Astrocyte (in vitro differentiated cells and primary cell): ENCODE measurements around the gene INPP5K. TPM values are rescaled to one million over a fixed set of nuclear protein-coding genes. Genes with fewer than 3 reads are reported as not detected.

ENCODE experiments used
- DNase-seq: peaks from one replicate; pipeline ENCODE4 v3.0.0-alpha.2; 2010; ENCODE audit warnings: low read depth
- FAIRE-seq: peaks from 2 replicates; lab custom pipeline; 2011; peaks lifted over from hg19 to GRCh38; lab: Jason Lieb, UNC
- H2AFZ ChIP-seq: 2 replicates; pipeline ENCODE4 v1.6.0; 2012; ENCODE audit warnings: low read depth, low read length, inconsistent platforms
- H3K27ac ChIP-seq: 2 replicates; pipeline ENCODE4 v1.5.1; 2011; ENCODE audit warnings: low read depth, low read length, inconsistent platforms
- H3K27me3 ChIP-seq: 2 replicates; pipeline ENCODE4 v1.6.0; 2011; ENCODE audit warnings: low read length, inconsistent platforms; ENCODE audit not compliant: insufficient read depth
- H3K36me3 ChIP-seq: 2 replicates; pipeline ENCODE4 v1.5.1; 2011; ENCODE audit warnings: low read length, inconsistent platforms; ENCODE audit not compliant: insufficient read depth
- H3K4me1 ChIP-seq: 2 replicates; pipeline ENCODE4 v1.5.1; 2011; ENCODE audit warnings: low read length, inconsistent platforms; ENCODE audit not compliant: insufficient read depth
- H3K4me2 ChIP-seq: 2 replicates; pipeline ENCODE4 v1.6.0; 2012; ENCODE audit warnings: low read length, inconsistent platforms
- H3K4me3 ChIP-seq: 2 replicates; pipeline ENCODE4 v1.5.1; 2011; ENCODE audit warnings: low read depth, mild to moderate bottlenecking, low read length, inconsistent platforms; ENCODE audit not compliant: insufficient read depth
- H3K79me2 ChIP-seq: 2 replicates; pipeline ENCODE4 v1.6.0; 2012; ENCODE audit warnings: mild to moderate bottlenecking, low read length, inconsistent platforms; ENCODE audit not compliant: insufficient read depth
- H3K9ac ChIP-seq: 2 replicates; pipeline ENCODE4 v1.6.0; 2012; ENCODE audit warnings: mild to moderate bottlenecking, low read length, inconsistent platforms
- H3K9me3 ChIP-seq: 2 replicates; pipeline ENCODE4 v1.5.1; 2012; ENCODE audit warnings: low read depth, mild to moderate bottlenecking, low read length, inconsistent platforms; ENCODE audit not compliant: insufficient read depth
- H4K20me1 ChIP-seq: 2 replicates; pipeline ENCODE4 v1.6.0; 2012; ENCODE audit warnings: low read length, inconsistent platforms; ENCODE audit not compliant: insufficient read depth
- H3K27ac Mint-ChIP-seq: one replicate; pipeline ENCODE4 v1.8.0; 2021; ENCODE audit warnings: mild to moderate bottlenecking, mixed read lengths; ENCODE audit not compliant: unreplicated experiment
- H3K27me3 Mint-ChIP-seq: one replicate; pipeline ENCODE4 v1.8.0; 2021; ENCODE audit warnings: low read depth, mixed read lengths; ENCODE audit not compliant: unreplicated experiment
- H3K36me3 Mint-ChIP-seq: one replicate; pipeline ENCODE4 v1.8.0; 2021; ENCODE audit warnings: low read depth, mixed read lengths; ENCODE audit not compliant: unreplicated experiment
- H3K4me1 Mint-ChIP-seq: one replicate; pipeline ENCODE4 v1.8.0; 2021; ENCODE audit warnings: low read depth, mixed read lengths; ENCODE audit not compliant: unreplicated experiment
- H3K4me3 Mint-ChIP-seq: one replicate; pipeline ENCODE4 v1.8.0; 2021; ENCODE audit warnings: mild to moderate bottlenecking, moderate library complexity, mixed read lengths; ENCODE audit not compliant: unreplicated experiment
- H3K9me3 Mint-ChIP-seq: one replicate; pipeline ENCODE4 v1.8.0; 2021; ENCODE audit warnings: mild to moderate bottlenecking, mixed read lengths; ENCODE audit not compliant: unreplicated experiment
- EZH2 ChIP-seq: IDR thresholded peaks from 2 replicates; pipeline ENCODE4 v1.6.1; 2012; ENCODE audit warnings: mild to moderate bottlenecking, low read length, inconsistent platforms; ENCODE audit not compliant: insufficient read depth
- total RNA-seq: library from RNA; stranded (reverse); gene quantifications from 2 replicates; pipeline ENCODE4 v1.2.1, GENCODE V29; 2021
- TF ChIP-seq, protein P1 (sequence below): IDR thresholded peaks from 2 replicates; pipeline ENCODE4 v1.5.1; 2011; ENCODE audit warnings: low read depth, mild to moderate bottlenecking, inconsistent platforms, low read length, moderate library complexity; ENCODE audit not compliant: insufficient read depth

The INPP5K gene
- total RNA-seq, 1 donor from 2014 or later = 26.7 TPM

DNA sequence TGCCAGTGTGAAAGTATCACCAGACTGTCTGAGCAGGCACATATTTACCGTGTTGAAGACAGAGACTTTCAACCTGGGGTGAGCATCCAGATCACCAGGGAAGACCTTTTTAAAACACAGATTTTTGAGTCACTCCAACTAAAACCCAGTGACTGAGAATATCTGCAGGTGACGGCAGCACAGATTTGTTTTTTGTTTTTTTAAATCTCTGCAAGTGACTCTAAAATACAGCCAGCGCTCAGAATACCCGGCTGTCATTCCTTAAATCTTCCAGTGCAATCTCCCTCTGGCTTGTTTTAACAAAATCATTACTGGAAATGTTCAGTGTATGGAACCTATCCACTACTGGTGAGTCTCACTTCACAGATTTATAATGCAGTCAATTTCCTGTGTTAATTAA, 19.3 kb upstream of the INPP5K start:
- Histone ChIP-seq H3K27me3 (no peaks in the 10 kb centered on the region), H3K4me1 (no peaks in the 10 kb centered on the region), H4K20me1 (peaks cover 6% of the 10 kb centered on the region), H3K9me3 (no peaks in the 10 kb centered on the region), H3K36me3 (peaks cover 39% of the 10 kb centered on the region), H3K79me2 (no peaks in the 10 kb centered on the region), H3K9ac (no peak overlapping the region), H2AFZ (no peak overlapping the region), H3K4me2 (no peak overlapping the region), H3K4me3 (no peak overlapping the region), H3K27ac (no peak overlapping the region)
- peaks cover 22% of the 10 kb centered on the region for H3K36me3 Mint-ChIP-seq
- H3K4me1 Mint-ChIP-seq = no peaks in the 10 kb centered on the region
- FAIRE-seq = no peak
- no peak for DNase-seq
- no peaks in the 10 kb centered on the region for H3K9me3 Mint-ChIP-seq
- no peak overlapping the region for H3K27ac Mint-ChIP-seq
- no peaks in the 10 kb centered on the region for H3K27me3 Mint-ChIP-seq
- no peak overlapping the region for H3K4me3 Mint-ChIP-seq
- no peak for TF ChIP-seq EZH2
- TF ChIP-seq, protein P1, sequence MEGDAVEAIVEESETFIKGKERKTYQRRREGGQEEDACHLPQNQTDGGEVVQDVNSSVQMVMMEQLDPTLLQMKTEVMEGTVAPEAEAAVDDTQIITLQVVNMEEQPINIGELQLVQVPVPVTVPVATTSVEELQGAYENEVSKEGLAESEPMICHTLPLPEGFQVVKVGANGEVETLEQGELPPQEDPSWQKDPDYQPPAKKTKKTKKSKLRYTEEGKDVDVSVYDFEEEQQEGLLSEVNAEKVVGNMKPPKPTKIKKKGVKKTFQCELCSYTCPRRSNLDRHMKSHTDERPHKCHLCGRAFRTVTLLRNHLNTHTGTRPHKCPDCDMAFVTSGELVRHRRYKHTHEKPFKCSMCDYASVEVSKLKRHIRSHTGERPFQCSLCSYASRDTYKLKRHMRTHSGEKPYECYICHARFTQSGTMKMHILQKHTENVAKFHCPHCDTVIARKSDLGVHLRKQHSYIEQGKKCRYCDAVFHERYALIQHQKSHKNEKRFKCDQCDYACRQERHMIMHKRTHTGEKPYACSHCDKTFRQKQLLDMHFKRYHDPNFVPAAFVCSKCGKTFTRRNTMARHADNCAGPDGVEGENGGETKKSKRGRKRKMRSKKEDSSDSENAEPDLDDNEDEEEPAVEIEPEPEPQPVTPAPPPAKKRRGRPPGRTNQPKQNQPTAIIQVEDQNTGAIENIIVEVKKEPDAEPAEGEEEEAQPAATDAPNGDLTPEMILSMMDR = no peak

DNA sequence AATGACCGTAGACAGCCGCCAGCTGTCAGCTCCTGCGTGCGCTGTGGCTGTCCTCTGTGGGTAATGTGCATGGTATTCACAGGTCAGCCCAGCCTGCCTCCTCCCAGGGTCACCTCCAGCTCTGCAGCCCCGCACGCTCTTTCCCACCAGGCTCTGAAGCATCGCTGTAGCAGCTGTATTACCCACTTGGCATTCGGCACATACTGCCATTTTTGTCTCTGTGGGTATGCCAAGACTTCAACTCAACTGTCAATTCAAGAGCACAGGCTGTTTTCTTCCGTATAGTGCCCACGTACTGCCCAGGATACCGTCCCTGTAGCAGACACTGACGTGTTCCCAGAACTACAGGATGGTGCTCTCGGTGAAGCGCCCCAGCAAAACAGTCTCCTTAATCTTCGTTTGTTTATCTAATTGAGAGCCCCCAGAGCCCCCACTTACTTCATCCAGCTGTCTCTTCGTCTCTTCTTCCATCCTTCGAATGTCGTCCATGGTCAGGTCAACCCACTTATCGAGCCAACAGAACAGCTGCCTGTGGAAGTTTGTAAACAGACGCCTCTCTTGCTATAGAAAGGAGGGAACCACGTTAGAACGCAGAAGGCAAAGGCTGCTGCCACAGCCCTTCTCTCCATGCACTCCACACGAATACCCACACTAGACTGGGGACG, 17.4 kb upstream of the INPP5K start:
- Mint-ChIP-seq H3K27me3 (no peaks in the 10 kb centered on the region), H3K4me1 (peaks cover 4% of the 10 kb centered on the region), H3K4me3 (no peak overlapping the region), H3K9me3 (no peaks in the 10 kb centered on the region), H3K36me3 (peaks cover 21% of the 10 kb centered on the region), H3K27ac (no peak overlapping the region)
- FAIRE-seq = no peak
- H2AFZ ChIP-seq = no peak overlapping the region
- no peak for TF ChIP-seq EZH2
- TF ChIP-seq, protein P1 = no peak
- H3K4me3 ChIP-seq = no peak overlapping the region
- H3K9ac ChIP-seq = no peak overlapping the region
- no peaks in the 10 kb centered on the region for H3K9me3 ChIP-seq
- no peak for DNase-seq
- H4K20me1 ChIP-seq = peaks cover 12% of the 10 kb centered on the region
- peaks cover 32% of the 10 kb centered on the region for H3K36me3 ChIP-seq
- H3K4me1 ChIP-seq = no peaks in the 10 kb centered on the region
- no peaks in the 10 kb centered on the region for H3K27me3 ChIP-seq
- H3K79me2 ChIP-seq = no peaks in the 10 kb centered on the region
- H3K4me2 ChIP-seq = no peak overlapping the region
- H3K27ac ChIP-seq = no peak overlapping the region
